ENCODE measurements around the gene CCDC85B. TPM values are rescaled to one million over a fixed set of nuclear protein-coding genes. Genes with fewer than 3 reads are reported as not detected.

Gene CCDC85B
- total and polyA plus RNA-seq, 2 of the 13 experiments (the other 11 are each of a cell fraction or from before 2014, with no cell fraction given) = 8.2 to 19.5 TPM

DNA sequence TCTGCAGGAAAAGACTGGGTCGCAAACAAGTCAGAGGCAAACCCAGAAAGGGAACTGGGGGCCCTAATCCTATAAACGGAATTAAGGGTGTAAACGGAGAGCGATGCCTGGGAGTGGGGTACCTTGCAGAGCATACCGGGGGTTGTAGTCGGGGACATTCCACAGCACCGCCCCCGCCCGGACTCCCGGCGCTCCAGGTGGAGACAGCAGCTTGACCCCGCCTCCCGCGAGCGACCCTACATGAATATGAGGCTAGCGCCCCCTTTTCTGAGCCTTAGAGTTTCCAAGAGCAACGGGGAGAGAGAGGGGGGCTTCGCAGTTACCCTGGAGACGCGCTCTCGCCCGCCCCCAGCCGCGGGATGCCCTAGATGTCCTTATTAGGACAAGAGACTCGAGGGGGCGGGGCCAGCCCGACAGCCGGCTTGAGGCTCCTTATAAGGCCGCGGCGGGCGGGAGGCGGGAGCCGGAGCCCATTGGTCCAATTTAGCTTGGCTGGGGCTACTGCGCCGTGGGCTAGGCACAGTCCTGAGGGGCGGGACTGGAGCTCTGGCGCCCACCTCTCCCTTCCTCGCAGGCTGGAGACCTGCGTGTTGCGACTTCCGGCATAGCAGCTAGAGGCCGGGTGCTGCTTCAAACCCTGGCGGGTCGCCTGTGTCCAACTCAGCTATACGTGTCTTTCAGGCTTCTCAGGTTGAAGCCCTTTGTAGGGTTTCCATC, 31.2 kb upstream of the CCDC85B start (continued):
- TF ChIP-seq LRRFIP1 (CRISPR knock-in tag; conservative IDR thresholded peaks at IDR 0.05) (no peak), TGIF2 (CRISPR knock-in tag; IDR thresholded peaks at IDR 0.05) (peak; percentile 43; the same call in 1 of the 2 replicates), ADNP (CRISPR knock-in tag; IDR thresholded peaks at IDR 0.05) (no peak), SRSF9 (IDR thresholded peaks at IDR 0.05; ENCODE audit: borderline replicate concordance, insufficient read depth, low read depth, low read length, poor library complexity, severe bottlenecking) (no peak), ZNF709 (CRISPR knock-in tag; IDR thresholded peaks at IDR 0.05) (no peak), ZNF160 (CRISPR knock-in tag; IDR thresholded peaks at IDR 0.05) (no peak), ZNF33B (CRISPR knock-in tag; IDR thresholded peaks at IDR 0.05) (no peak), TSC22D2 (CRISPR knock-in tag; IDR thresholded peaks at IDR 0.05; ENCODE audit: borderline replicate concordance) (no peak), STAT5B (CRISPR knock-in tag; IDR thresholded peaks at IDR 0.05) (no peak), AKAP8 (CRISPR knock-in tag; IDR thresholded peaks at IDR 0.05) (no peak), MYPOP (CRISPR knock-in tag; IDR thresholded peaks at IDR 0.05) (peak; percentile 31), U2AF1 (optimal IDR thresholded peaks at IDR 0.05; ENCODE audit: low read depth, low read length) (no peak), ZNF576 (CRISPR knock-in tag; IDR thresholded peaks at IDR 0.05) (no peak)
- TF ChIP-seq, protein P1, sequence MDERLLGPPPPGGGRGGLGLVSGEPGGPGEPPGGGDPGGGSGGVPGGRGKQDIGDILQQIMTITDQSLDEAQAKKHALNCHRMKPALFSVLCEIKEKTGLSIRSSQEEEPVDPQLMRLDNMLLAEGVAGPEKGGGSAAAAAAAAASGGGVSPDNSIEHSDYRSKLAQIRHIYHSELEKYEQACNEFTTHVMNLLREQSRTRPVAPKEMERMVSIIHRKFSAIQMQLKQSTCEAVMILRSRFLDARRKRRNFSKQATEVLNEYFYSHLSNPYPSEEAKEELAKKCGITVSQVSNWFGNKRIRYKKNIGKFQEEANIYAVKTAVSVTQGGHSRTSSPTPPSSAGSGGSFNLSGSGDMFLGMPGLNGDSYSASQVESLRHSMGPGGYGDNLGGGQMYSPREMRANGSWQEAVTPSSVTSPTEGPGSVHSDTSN (CRISPR knock-in tag; IDR thresholded peaks at IDR 0.05) = no peak
- TF ChIP-seq, protein P2, sequence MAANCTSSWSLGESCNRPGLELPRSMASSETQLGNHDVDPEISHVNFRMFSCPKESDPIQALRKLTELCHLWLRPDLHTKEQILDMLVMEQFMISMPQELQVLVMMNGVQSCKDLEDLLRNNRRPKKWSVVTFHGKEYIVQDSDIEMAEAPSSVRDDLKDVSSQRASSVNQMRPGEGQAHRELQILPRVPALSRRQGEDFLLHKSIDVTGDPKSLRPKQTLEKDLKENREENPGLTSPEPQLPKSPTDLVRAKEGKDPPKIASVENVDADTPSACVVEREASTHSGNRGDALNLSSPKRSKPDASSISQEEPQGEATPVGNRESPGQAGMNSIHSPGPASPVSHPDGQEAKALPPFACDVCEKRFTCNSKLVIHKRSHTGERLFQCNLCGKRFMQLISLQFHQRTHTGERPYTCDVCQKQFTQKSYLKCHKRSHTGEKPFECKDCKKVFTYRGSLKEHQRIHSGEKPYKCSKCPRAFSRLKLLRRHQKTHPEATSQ (CRISPR knock-in tag; IDR thresholded peaks at IDR 0.05; ENCODE audit: borderline replicate concordance) = no peak

Data from HepG2 (cell line).